Endothelial cell (in vitro differentiated cells): ENCODE data around the gene RNF41. TPM values are rescaled to one million over a fixed set of nuclear protein-coding genes. Genes with fewer than 3 reads are reported as not detected.

Experiments used
- DNase-seq: peaks from one replicate; pipeline ENCODE4 v3.0.0; 2021; ENCODE audit warnings: low spot score
- H3K27ac Mint-ChIP-seq: one replicate; pipeline ENCODE4 v1.8.0; 2021; ENCODE audit warnings: mixed read lengths, inconsistent platforms; ENCODE audit not compliant: unreplicated experiment
- H3K27me3 Mint-ChIP-seq: one replicate; pipeline ENCODE4 v1.8.0; 2021; ENCODE audit warnings: mild to moderate bottlenecking, moderate library complexity, mixed read lengths, inconsistent platforms; ENCODE audit not compliant: unreplicated experiment
- H3K36me3 Mint-ChIP-seq: one replicate; pipeline ENCODE4 v1.8.0; 2021; ENCODE audit warnings: mild to moderate bottlenecking, low read depth, mixed read lengths, inconsistent platforms; ENCODE audit not compliant: unreplicated experiment
- H3K4me1 Mint-ChIP-seq: one replicate; pipeline ENCODE4 v1.8.0; 2021; ENCODE audit warnings: mild to moderate bottlenecking, mixed read lengths, inconsistent platforms; ENCODE audit not compliant: unreplicated experiment
- H3K4me3 Mint-ChIP-seq: one replicate; pipeline ENCODE4 v1.8.0; 2021; ENCODE audit warnings: mild to moderate bottlenecking, mixed read lengths, inconsistent platforms; ENCODE audit not compliant: unreplicated experiment
- H3K9me3 Mint-ChIP-seq: one replicate; pipeline ENCODE4 v1.8.0; 2021; ENCODE audit warnings: mixed read lengths, inconsistent platforms; ENCODE audit not compliant: unreplicated experiment
- total RNA-seq: library from RNA; stranded (reverse); fragmentation: NEBNext Ultra II Directional; extraction: Animal tissue kit (Norgen Biotek cat#: 25700); gene quantifications from one replicate; pipeline ENCODE4 v1.2.1, GENCODE V29; 2021; ENCODE audit not compliant: unreplicated experiment
- TF ChIP-seq, protein P1 (sequence below): fragments of 200-600 bp; sonication (generic); IDR thresholded peaks from one replicate; pipeline ENCODE4 v1.5.0; 2021; ENCODE audit warnings: antibody characterized with exemption; ENCODE audit not compliant: unreplicated experiment

Gene RNF41
- total RNA-seq, 1 donor from 2014 or later = 55.5 TPM

DNA sequence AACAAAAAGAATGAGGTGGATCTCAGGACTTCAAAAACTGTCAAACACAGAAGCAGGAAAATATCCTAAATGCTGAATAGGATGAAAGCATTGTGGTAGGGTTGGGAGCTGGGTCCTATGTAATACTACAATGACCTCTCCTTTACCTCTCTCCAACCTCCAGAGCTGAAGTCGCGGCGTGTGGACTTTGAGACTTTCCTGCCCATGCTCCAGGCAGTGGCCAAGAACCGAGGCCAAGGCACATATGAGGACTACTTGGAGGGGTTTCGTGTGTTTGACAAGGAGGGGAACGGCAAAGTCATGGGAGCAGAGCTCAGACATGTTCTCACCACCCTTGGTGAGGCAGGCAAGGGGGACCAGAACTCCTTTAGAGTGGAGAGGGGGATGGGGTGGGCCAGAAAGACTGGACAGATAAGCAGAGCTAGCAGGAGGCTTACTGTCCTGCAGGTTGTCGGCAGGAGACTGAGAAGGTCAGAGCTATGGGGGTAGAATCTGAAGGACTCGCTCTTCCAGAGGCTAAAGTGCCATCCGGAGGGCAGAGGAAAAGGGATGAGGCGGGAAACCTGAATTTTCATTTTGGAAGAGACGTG lies 66.4 kb downstream of the RNF41 start:
- H3K27ac Mint-ChIP-seq = peak overlapping the region; percentile 75
- peak overlapping the region; percentile 84 for H3K4me3 Mint-ChIP-seq
- H3K4me1 Mint-ChIP-seq = peaks cover 52% of the 10 kb centered on the region

DNA sequence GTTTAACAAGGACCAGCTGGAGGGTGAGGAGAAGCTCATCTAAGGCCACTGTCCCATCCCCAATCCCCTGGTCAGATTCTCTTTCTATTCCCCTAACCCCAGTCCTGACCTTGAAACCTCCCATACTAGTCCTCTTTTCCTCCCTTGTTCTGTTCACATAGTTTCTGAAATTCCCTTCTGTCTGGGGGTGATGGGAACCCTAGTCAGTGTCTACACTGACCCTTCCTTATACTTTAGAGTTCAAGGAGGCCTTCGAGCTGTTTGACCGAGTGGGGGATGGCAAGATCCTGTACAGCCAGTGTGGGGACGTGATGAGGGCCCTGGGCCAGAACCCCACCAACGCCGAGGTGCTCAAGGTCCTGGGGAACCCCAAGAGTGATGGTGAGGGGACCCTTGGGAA lies 66.9 kb downstream of the RNF41 start:
- Mint-ChIP-seq H3K4me3 (peak overlapping the region; percentile 84), H3K9me3 (no peaks in the 10 kb centered on the region), H3K36me3 (peaks cover 29% of the 10 kb centered on the region), H3K27ac (peak overlapping the region; percentile 75), H3K4me1 (peaks cover 47% of the 10 kb centered on the region), H3K27me3 (peaks cover 30% of the 10 kb centered on the region)
- DNase-seq = no peak
- TF ChIP-seq, protein P1, sequence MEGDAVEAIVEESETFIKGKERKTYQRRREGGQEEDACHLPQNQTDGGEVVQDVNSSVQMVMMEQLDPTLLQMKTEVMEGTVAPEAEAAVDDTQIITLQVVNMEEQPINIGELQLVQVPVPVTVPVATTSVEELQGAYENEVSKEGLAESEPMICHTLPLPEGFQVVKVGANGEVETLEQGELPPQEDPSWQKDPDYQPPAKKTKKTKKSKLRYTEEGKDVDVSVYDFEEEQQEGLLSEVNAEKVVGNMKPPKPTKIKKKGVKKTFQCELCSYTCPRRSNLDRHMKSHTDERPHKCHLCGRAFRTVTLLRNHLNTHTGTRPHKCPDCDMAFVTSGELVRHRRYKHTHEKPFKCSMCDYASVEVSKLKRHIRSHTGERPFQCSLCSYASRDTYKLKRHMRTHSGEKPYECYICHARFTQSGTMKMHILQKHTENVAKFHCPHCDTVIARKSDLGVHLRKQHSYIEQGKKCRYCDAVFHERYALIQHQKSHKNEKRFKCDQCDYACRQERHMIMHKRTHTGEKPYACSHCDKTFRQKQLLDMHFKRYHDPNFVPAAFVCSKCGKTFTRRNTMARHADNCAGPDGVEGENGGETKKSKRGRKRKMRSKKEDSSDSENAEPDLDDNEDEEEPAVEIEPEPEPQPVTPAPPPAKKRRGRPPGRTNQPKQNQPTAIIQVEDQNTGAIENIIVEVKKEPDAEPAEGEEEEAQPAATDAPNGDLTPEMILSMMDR = no peak

More for the DNA sequence above, 66.4 kb downstream of the RNF41 start:
- no peaks in the 10 kb centered on the region for H3K9me3 Mint-ChIP-seq
- peaks cover 35% of the 10 kb centered on the region for H3K36me3 Mint-ChIP-seq
- DNase-seq = no peak
- H3K27me3 Mint-ChIP-seq = peaks cover 35% of the 10 kb centered on the region
- TF ChIP-seq, protein P1 = no peak

DNA sequence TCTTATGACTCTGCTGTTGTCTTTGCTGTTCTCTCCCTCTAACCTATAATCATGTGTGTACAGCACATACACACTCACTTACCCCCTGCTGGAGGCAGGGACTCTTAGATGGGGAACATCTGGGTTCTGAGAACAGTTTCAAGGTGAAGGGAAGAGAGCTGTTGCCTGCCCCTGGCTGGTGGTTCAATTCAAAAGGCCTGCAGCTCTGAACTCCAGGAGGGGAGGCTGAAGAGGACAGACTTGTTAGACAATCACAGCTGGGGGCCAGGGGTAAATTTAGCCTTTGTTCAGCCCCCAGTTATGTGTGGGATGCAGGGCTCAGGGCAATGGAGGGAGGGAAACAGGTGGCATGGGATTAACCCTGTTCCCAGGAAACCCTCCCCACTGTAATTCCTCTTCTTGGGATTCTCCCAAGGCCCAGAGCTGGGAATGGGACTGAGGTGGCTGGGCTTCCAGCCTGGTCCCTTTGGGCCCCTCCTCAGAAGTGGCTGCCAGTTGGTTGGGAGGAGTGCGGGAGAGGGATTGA lies 67.4 kb downstream of the RNF41 start:
- H3K9me3 Mint-ChIP-seq = no peaks in the 10 kb centered on the region
- peaks cover 44% of the 10 kb centered on the region for H3K4me1 Mint-ChIP-seq
- H3K27me3 Mint-ChIP-seq = peaks cover 27% of the 10 kb centered on the region
- no peak for DNase-seq
- no peak overlapping the region for H3K4me3 Mint-ChIP-seq
- TF ChIP-seq, protein P1 = no peak
- peaks cover 24% of the 10 kb centered on the region for H3K36me3 Mint-ChIP-seq
- no peak overlapping the region for H3K27ac Mint-ChIP-seq

DNA sequence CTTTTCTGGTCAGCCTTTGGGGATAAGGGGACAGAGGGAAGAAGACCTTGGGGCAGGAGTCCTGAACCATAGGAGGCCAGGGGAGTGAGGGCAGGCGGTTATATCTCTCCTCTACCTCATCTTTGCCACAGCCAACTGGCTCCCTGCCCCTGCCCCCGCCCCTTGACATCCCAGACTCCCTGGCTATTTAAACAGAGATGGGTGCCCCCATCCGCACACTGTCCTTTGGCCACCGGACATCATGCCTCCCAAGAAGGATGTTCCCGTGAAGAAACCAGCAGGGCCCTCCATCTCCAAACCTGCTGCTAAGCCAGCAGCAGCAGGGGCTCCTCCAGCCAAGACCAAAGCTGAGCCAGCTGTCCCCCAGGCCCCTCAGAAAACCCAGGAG lies 68.0 kb downstream of the RNF41 start:
- Mint-ChIP-seq H3K9me3 (no peaks in the 10 kb centered on the region), H3K4me3 (peak overlapping the region; percentile 97), H3K36me3 (peaks cover 18% of the 10 kb centered on the region), H3K27me3 (peaks cover 21% of the 10 kb centered on the region), H3K4me1 (peaks cover 38% of the 10 kb centered on the region), H3K27ac (peak overlapping the region; percentile 72)
- TF ChIP-seq, protein P1 = no peak
- no peak for DNase-seq
